PC-3 (cell line): ENCODE results near the gene NME7. TPM values are rescaled to one million over a fixed set of nuclear protein-coding genes. Genes with fewer than 3 reads are reported as not detected.

Source experiments
- ATAC-seq: fragments of 200-7000 bp; cut with Tn5 transposase; 2 replicates; pipeline ENCODE4 v1.9.1; 2020; ENCODE audit warnings: mild to moderate bottlenecking, moderate library complexity
- BruUV-seq: library from RNA; stranded (reverse); fragments of 400-500 nt; replicated peaks from 2 replicates; lab custom pipeline; 2021; lab: Mats Ljungman, UMichigan
- CTCF ChIA-PET: fragments of 300-600 bp; sonication (Branson Sonifier 250); formaldehyde crosslinking; loops from one replicate; lab custom pipeline; 2022; ENCODE audit warnings: antibody characterized with exemption; lab: Charles Lee
- POLR2A ChIA-PET: fragments of 300-600 bp; sonication (Branson Sonifier 250); formaldehyde crosslinking; loops from one replicate; lab custom pipeline; 2022; ENCODE audit warnings: antibody characterized with exemption; ENCODE audit not compliant: unreplicated experiment; lab: Charles Lee
- DNase-seq: peaks from one replicate; pipeline ENCODE4 v3.0.0-alpha.2; 2015
- H2AFZ ChIP-seq: fragments of 300-600 bp; sonication (generic); 2 replicates; pipeline ENCODE4 v1.6.0; 2016; ENCODE audit warnings: antibody characterized with exemption, low read length
- H3F3A ChIP-seq: fragments of 300-600 bp; sonication (generic); one replicate; pipeline ENCODE4 v1.6.0; 2017; ENCODE audit warnings: antibody characterized with exemption, low read length, control low read depth, mild to moderate bottlenecking; ENCODE audit not compliant: unreplicated experiment
- H3K27ac ChIP-seq: fragments of 300-600 bp; sonication (generic); 2 replicates; pipeline ENCODE4 v1.5.1; 2016; ENCODE audit warnings: mild to moderate bottlenecking, low read length
- H3K27me3 ChIP-seq: fragments of 300-600 bp; sonication (generic); 2 replicates; pipeline ENCODE4 v1.6.1; 2016; ENCODE audit warnings: low read length, mixed read lengths
- H3K36me3 ChIP-seq: fragments of 300-600 bp; sonication (generic); 2 replicates; pipeline ENCODE4 v1.6.1; 2016; ENCODE audit warnings: low read depth, mixed run types, low read length, mixed read lengths
- H3K4me1 ChIP-seq: fragments of 300-600 bp; sonication (generic); 2 replicates; pipeline ENCODE4 v1.5.1; 2016; ENCODE audit warnings: low read length; ENCODE audit not compliant: insufficient read depth
- H3K4me2 ChIP-seq: fragments of 300-600 bp; sonication (generic); 2 replicates; pipeline ENCODE4 v1.6.0; 2016; ENCODE audit warnings: low read length
- H3K4me3 ChIP-seq: fragments of 300-600 bp; sonication (generic); 2 replicates; pipeline ENCODE4 v1.5.1; 2016; ENCODE audit warnings: mild to moderate bottlenecking, low read length, mixed read lengths
- H3K79me2 ChIP-seq: fragments of 300-600 bp; sonication (generic); 2 replicates; pipeline ENCODE4 v1.6.1; 2017; ENCODE audit warnings: low read length, mixed read lengths
- H3K9ac ChIP-seq: fragments of 300-600 bp; sonication (generic); 2 replicates; pipeline ENCODE4 v1.6.0; 2016; ENCODE audit warnings: mild to moderate bottlenecking, low read length
- H3K9me2 ChIP-seq: fragments of 300-600 bp; sonication (generic); replicated peaks from 2 replicates; pipeline ENCODE4 v1.6.1; 2016; ENCODE audit warnings: mixed run types, low read length, mixed read lengths
- H3K9me3 ChIP-seq: fragments of 300-600 bp; sonication (generic); 2 replicates; pipeline ENCODE4 v1.6.1; 2016; ENCODE audit warnings: low read length, mixed read lengths
- H4K20me1 ChIP-seq: fragments of 300-600 bp; sonication (generic); 2 replicates; pipeline ENCODE4 v1.6.1; 2016; ENCODE audit warnings: low read length, mixed read lengths
- EZH2 ChIP-seq: fragments of 300-600 bp; sonication (generic); IDR thresholded peaks from one replicate; pipeline ENCODE4 v1.6.1; 2017; ENCODE audit warnings: antibody characterized with exemption, mild to moderate bottlenecking, low read length; ENCODE audit not compliant: unreplicated experiment
- EZH2phosphoT487 ChIP-seq: fragments of 300-600 bp; sonication (generic); IDR thresholded peaks from 2 replicates; pipeline ENCODE4 v1.6.1; 2018; ENCODE audit warnings: mild to moderate bottlenecking, antibody characterized with exemption, low read length, borderline replicate concordance
- intact Hi-C: fragments of 100-400 bp; cut with micrococcal nuclease; formaldehyde crosslinking; loops from 2 replicates; pipeline ENCODE4 v1.9.0; 2023
- total RNA-seq: library from RNA; depleted of rRNA; stranded (reverse); fragments of >200 nt; gene quantifications from 2 replicates; pipeline ENCODE4 v1.2.3, GENCODE V29; 2014
- TF ChIP-seq, protein P1 (sequence below): fragments of 300-600 bp; sonication (generic); conservative IDR thresholded peaks from 2 replicates; pipeline ENCODE4 v1.5.1; 2017; ENCODE audit warnings: antibody characterized with exemption, low read depth, mild to moderate bottlenecking, low read length

Gene NME7
- total RNA-seq, 1 experiment from 2014 or later: 18.9 TPM

DNA sequence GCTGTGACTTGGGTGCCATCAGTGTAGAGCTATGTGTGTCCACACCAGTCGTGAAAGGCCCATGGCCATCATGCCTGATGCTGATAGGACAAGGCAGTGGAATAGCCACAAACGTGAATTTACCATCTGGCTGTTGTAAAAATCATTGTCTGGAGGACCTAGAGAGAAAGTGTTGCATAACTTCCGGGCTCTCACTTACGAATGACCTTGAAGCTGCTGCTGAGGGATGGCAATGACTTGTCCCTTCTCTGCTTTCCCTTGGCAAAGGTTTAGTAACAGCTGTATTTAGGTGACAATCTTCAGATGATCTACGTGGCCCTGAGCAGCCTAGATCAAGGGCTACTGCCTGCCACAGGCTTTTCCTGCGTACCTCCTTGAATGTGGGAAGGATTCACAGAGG, 255.4 kb downstream of the NME7 start:
- no peak overlapping the region for H3K4me2 ChIP-seq
- no peaks in the 10 kb centered on the region for H3K27me3 ChIP-seq
- H3F3A ChIP-seq: no peaks in the 10 kb centered on the region
- peaks cover 17% of the 10 kb centered on the region for H4K20me1 ChIP-seq
- ChIA-PET CTCF (no interaction called here), POLR2A (interaction anchor here (0.7 kb wide), 1 partner anchor 259 kb away, joined by 7 read pairs; no protein-coding TSS in a partner anchor)
- TF ChIP-seq, protein P1, sequence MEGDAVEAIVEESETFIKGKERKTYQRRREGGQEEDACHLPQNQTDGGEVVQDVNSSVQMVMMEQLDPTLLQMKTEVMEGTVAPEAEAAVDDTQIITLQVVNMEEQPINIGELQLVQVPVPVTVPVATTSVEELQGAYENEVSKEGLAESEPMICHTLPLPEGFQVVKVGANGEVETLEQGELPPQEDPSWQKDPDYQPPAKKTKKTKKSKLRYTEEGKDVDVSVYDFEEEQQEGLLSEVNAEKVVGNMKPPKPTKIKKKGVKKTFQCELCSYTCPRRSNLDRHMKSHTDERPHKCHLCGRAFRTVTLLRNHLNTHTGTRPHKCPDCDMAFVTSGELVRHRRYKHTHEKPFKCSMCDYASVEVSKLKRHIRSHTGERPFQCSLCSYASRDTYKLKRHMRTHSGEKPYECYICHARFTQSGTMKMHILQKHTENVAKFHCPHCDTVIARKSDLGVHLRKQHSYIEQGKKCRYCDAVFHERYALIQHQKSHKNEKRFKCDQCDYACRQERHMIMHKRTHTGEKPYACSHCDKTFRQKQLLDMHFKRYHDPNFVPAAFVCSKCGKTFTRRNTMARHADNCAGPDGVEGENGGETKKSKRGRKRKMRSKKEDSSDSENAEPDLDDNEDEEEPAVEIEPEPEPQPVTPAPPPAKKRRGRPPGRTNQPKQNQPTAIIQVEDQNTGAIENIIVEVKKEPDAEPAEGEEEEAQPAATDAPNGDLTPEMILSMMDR: no peak
- TF ChIP-seq EZH2 (no peak), EZH2phosphoT487 (no peak)
- no peak overlapping the region for H3K4me3 ChIP-seq
- H3K9me3 ChIP-seq: no peaks in the 10 kb centered on the region
- peaks cover 46% of the 10 kb centered on the region for H3K36me3 ChIP-seq
- no peak overlapping the region for H2AFZ ChIP-seq
- no peaks in the 10 kb centered on the region for H3K9me2 ChIP-seq
- intact Hi-C loops: no loop called here
- DNase-seq (no peak), ATAC-seq (no peak)
- no TSS peak for BruUV-seq
- no peak overlapping the region for H3K9ac ChIP-seq
- peaks cover 70% of the 10 kb centered on the region for H3K4me1 ChIP-seq
- H3K79me2 ChIP-seq: peaks cover 91% of the 10 kb centered on the region
- peak overlapping the region; percentile 63; the same call in 1 of the 2 replicates for H3K27ac ChIP-seq

DNA sequence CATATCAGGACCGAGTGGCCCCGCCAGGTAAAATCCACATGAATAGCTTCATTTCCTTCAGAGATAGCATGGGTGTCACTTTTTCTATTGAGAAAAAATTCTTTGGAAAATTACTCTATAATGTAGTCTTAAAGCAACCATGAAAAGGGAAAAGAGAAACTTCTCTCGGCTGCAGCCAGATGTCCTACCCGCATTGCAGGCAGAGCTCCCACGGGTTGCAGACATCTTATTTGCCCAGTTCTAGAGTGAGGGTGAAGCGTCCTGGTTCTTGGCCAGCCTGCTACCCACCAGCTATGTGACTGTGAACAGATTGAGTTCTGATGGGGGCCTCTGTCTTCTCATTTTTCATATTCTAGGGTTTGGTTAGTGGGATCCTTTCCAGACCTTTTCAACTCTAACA, 256.1 kb downstream of the NME7 start:
- no peak overlapping the region for H3K4me3 ChIP-seq
- H3F3A ChIP-seq: no peaks in the 10 kb centered on the region
- CTCF ChIA-PET: interaction anchor here (1.2 kb wide), 1 partner anchor 237 kb away, joined by 6 read pairs; no protein-coding TSS in a partner anchor

More for the DNA sequence above, 256.1 kb downstream of the NME7 start:
- BruUV-seq: no TSS peak
- H3K4me1 ChIP-seq: peaks cover 63% of the 10 kb centered on the region
- peaks cover 91% of the 10 kb centered on the region for H3K79me2 ChIP-seq
- no peak overlapping the region for H3K9ac ChIP-seq
- DNase-seq (no peak), ATAC-seq (no peak)
- H3K4me2 ChIP-seq: no peak overlapping the region
- H3K27ac ChIP-seq: no peak overlapping the region
- no peaks in the 10 kb centered on the region for H3K27me3 ChIP-seq
- TF ChIP-seq EZH2phosphoT487: no peak
- no peak for TF ChIP-seq EZH2
- TF ChIP-seq, protein P1: no peak
- intact Hi-C loops: loop anchor here (2.0 kb wide), 1 partner anchor 435 kb away; no protein-coding TSS in a partner anchor
- peaks cover 40% of the 10 kb centered on the region for H3K36me3 ChIP-seq
- no peaks in the 10 kb centered on the region for H3K9me3 ChIP-seq
- H4K20me1 ChIP-seq: peaks cover 22% of the 10 kb centered on the region
- H2AFZ ChIP-seq: no peak overlapping the region
- H3K9me2 ChIP-seq: no peaks in the 10 kb centered on the region
- POLR2A ChIA-PET: no interaction called here
